PFSK-1 (cell line): Measurements from ENCODE around the gene NINJ2.

Source experiments
- POLR2AphosphoS5 ChIP-seq: IDR thresholded peaks from 2 replicates; pipeline ENCODE4 v1.6.1; 2012; ENCODE audit warnings: low read depth, mild to moderate bottlenecking, control low read depth, low read length, moderate library complexity
- REST ChIP-seq, 2 experiments: IDR thresholded peaks; 2 replicates each; pipeline versions ENCODE4 v1.6.1 to v1.8.0; 2011 to 2012; ENCODE audit warnings: low read depth in 2 of 2, low read length in 2 of 2, control low read depth in 1 of 2, inconsistent platforms in 1 of 2, mild to moderate bottlenecking in 1 of 2, moderate library complexity in 1 of 2; ENCODE audit not compliant: insufficient read depth in 1 of 2
- TAF1 ChIP-seq: IDR thresholded peaks from 2 replicates; pipeline ENCODE4 v1.6.1; 2012; ENCODE audit warnings: low read length, control low read depth, borderline replicate concordance; ENCODE audit not compliant: insufficient read depth

- TF ChIP-seq POLR2AphosphoS5 (no peak; the same call in 1 of the 2 replicates), TAF1 (no peak), REST (IDR thresholded peaks at IDR 0.05; ENCODE audit: insufficient read depth in 1 of 2, low read depth in 2 of 2, low read length in 2 of 2) (no peak)
Observed at GRCh38 chr12:632102-632696, 31.0 kb downstream of the NINJ2 start.
